Rectal smooth muscle tissue (tissue), 1 donor: ENCODE data around the gene PTPRG.
"Not testable (repeated sequence)": the region's sequence is repeated elsewhere in the genome, so short reads cannot be mapped to it uniquely, and the experiment has no call there.

Experiments used
- H3K27ac ChIP-seq: one replicate; pipeline ENCODE4 v1.7.0; 2013; ENCODE audit warnings: low read depth, low read length, inconsistent platforms
- H3K27me3 ChIP-seq: one replicate; pipeline ENCODE4 v1.7.0; 2013; ENCODE audit warnings: low read length; ENCODE audit not compliant: control insufficient read depth, insufficient read depth
- H3K36me3 ChIP-seq: one replicate; pipeline ENCODE4 v1.7.0; 2013; ENCODE audit warnings: low read length; ENCODE audit not compliant: control insufficient read depth, insufficient read depth
- H3K4me1 ChIP-seq: one replicate; pipeline ENCODE4 v1.7.0; 2013; ENCODE audit warnings: low read length; ENCODE audit not compliant: control insufficient read depth, insufficient read depth
- H3K4me3 ChIP-seq: one replicate; pipeline ENCODE4 v1.7.0; 2013; ENCODE audit warnings: low read length
- H3K9ac ChIP-seq: one replicate; pipeline ENCODE4 v1.7.0; 2013; ENCODE audit warnings: low read length

PTPRG gene

DNA sequence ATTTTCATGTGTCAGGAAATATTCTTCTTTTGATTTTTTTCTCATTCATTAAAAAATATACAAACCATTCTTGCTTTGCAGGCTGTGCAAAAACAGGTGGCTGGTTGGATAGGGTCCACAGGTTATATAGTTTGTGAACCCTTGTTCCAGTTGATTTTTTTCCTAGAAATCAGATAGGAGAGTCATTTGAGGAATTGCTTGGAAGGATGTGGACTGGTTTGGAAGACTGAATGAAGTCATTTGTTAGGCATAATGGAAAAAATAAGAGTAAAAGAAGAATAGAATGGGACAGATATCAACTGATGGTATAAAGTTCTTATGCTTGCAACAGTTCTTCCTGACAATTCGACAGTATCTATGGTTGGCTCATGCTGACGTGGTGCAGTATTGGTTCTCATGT, 189.4 kb downstream of the PTPRG start:
- Histone ChIP-seq H3K4me3 (no peak overlapping the region), H3K27me3 (no peaks in the 10 kb centered on the region), H3K27ac (no peak overlapping the region), H3K9ac (no peak overlapping the region), H3K4me1 (peaks cover 6% of the 10 kb centered on the region), H3K36me3 (no peaks in the 10 kb centered on the region)

DNA sequence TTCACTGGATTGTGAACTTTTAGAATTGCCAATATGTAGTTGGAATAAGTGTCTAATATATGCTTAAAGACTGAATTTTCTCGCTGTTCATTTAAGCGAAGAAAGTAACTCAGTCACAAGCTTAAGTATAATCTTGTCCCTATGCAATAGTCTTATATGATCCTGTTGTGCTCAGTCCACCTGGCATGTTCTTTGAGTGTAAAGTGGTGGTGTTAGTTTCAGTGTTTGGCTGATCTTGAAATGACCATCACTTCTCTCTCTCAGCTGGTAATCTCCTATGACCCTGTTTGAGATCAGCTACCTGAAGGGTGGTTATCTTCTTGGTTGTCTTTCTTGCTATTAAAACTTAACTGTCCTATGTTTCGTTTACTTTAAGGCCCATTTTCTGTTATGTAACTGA, 197.5 kb downstream of the PTPRG start:
- H3K27ac ChIP-seq, result no peak overlapping the region
- H3K36me3 ChIP-seq, result no peaks in the 10 kb centered on the region
- no peak overlapping the region for H3K4me3 ChIP-seq
- no peaks in the 10 kb centered on the region for H3K27me3 ChIP-seq
- H3K9ac ChIP-seq, result no peak overlapping the region
- no peaks in the 10 kb centered on the region for H3K4me1 ChIP-seq

DNA sequence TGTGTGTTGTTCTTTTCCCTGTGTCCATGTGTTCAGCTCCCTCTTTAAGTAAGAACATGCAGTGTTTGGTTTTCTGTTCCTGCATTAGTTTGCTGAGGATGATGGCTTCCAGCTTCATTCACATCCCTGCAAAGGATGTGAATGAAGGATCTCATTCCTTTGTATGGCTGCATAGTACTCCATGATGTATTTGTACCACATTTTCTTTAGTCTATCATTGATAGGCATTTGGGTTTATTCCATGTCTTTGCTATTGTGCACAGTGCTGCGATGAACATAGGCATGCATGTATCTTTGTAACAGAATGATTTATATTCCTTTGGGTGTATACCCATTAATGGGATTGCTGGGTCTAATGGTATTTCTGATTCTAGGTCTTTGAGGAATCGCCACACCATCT, 199.4 kb downstream of the PTPRG start:
- not testable (repeated sequence) for H3K27ac ChIP-seq, H3K9ac ChIP-seq, H3K36me3 ChIP-seq, H3K27me3 ChIP-seq, H3K4me1 ChIP-seq, H3K4me3 ChIP-seq

DNA sequence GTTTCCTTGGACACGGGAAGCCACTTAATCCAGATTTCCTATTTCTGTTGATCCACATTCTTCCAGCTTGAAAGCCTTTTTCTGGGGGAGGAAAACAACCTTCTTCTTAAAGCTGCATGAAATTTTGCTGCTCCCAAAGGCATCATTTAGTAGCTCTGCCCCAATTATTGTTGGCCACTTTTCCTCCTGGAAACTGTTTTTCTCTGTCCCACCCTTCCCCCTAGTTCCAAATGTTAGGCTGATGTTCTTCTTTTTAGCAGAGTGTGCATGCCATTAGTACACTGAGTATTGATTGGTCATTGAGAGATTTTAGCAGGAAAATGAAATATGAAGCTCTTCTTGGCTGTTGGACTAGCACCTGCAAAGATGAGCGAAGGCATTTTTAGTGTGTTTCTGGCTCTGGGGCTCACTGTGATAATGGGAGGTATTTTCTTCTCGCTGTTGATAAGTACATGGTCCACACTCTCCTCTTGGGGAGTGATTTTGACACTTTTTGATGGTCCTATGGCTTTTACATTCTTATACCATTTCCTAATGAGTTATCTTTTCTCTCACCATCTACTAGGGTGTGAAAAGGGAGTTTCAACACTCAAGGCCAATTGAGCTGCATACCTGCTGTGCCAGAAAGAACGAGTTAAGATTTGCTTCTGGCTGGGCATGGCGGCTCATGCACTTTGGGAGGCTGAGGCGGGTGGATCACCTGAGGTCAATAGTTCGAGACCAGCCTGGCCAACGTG, 200.5 kb downstream of the PTPRG start:
- Histone ChIP-seq H3K4me3 (no peak overlapping the region), H3K27me3 (no peaks in the 10 kb centered on the region), H3K36me3 (no peaks in the 10 kb centered on the region), H3K4me1 (no peaks in the 10 kb centered on the region), H3K9ac (no peak overlapping the region), H3K27ac (no peak overlapping the region)

DNA sequence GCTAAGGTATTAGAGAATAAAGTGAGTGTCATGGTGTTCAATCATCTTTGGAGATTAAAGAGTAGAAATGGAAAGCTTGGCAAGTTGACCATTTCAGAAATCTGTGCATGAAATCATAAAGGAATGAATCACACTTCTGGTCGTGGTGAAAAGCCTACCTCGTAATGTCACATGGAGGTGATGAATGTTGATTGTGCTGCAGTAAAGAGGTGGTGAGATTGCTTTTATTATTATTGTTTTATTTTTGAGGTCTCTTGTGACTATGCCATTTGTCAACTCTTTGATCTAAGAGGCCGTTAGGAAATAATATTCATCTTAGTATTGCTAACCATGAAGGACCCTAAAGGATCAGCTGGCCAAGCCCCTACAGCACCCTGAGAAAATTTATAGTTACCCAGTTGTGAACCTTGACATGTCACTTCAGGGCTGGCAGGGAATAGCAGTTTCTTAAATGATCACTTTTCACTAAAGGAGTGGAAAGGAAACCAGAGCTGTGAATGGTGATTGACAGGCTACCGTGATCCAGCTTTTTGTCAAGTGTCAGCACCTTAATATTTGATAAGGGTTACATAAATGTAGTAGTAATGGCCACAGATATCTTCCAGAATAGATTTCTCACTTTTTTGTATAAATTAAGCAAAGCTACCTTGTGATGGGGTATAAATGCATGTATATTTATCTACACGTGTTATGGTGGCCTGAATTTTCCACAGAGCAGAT, 203.9 kb downstream of the PTPRG start:
- H3K27ac ChIP-seq, result no peak overlapping the region
- no peaks in the 10 kb centered on the region for H3K4me1 ChIP-seq

DNA sequence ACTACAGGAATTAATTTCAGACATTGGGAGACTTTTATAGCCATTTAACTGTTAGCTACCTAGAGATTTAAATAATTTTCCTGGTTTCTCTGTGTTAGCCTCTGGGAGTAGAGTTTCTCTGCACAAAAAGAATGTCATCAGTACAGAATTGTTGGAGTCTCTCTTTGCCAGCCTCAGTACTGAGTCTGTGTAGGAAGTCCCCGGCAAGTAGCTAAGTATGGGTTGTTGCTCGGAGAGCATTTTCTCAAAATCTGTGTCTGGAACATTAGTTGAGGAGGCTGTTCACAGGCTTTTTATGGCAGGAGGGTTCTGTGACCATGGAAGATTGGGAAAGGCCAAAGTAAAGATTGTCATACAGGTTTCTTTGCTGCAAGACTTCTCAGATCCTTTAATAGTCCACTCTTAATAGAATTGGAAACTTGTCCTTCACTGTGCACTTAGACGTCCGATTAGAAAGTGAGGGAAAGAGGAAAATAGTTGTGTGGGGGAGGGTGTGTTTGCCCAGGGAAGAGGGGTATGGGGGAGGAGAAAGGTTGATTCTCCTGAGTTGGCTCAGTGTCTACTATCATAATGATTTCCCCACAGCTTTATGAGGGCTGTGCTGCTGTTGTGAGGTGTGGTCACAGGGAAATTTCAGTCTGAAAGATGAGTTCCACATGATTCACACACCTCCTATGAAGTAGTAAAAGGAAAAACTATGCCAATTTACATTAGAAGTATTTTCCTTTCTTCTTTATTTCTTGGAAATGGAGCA, 207.1 kb downstream of the PTPRG start:
- H3K27ac ChIP-seq, result no peak overlapping the region
- H3K9ac ChIP-seq, result no peak overlapping the region
- no peaks in the 10 kb centered on the region for H3K36me3 ChIP-seq
- H3K4me1 ChIP-seq, result no peaks in the 10 kb centered on the region
- no peak overlapping the region for H3K4me3 ChIP-seq
- no peaks in the 10 kb centered on the region for H3K27me3 ChIP-seq

More for the DNA sequence above, 203.9 kb downstream of the PTPRG start:
- no peaks in the 10 kb centered on the region for H3K36me3 ChIP-seq
- H3K4me3 ChIP-seq, result no peak overlapping the region
- no peak overlapping the region for H3K9ac ChIP-seq
- no peaks in the 10 kb centered on the region for H3K27me3 ChIP-seq

DNA sequence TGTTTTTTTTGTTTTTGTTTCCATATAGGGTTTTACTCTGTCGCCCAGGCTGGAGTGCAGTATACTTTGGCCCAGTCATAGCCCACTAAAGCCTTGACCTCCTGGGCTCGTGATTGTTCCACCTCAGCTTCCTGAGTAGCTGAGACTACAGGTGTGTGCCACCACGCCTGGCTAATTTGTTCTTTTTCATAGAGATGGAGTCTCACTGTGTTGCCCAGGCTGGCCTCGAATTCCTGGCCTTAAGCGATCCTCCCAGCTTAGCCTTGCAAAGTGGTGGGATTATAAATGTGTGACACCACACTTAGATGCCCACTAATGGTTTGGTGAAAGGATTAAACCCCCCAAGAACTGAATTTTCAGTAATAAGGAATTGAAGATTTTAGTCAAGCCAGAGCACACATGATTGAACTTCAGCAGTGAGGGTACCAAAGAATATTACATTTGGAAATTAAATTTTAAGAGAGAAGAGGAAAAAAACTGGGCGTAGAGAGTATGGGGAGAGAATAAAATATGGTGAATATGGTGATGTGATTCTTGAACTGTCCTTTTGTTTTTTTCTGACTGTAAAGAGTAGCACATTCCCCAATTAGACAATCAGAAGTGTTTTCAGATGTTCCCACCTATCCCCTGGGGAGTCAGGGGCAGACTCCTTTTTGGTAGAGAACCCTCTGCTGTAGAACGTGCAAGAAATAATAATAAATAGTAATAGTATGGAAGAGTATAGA, 208.1 kb downstream of the PTPRG start:
- Histone ChIP-seq H3K4me1 (no peaks in the 10 kb centered on the region), H3K36me3 (no peaks in the 10 kb centered on the region), H3K27ac (no peak overlapping the region)

DNA sequence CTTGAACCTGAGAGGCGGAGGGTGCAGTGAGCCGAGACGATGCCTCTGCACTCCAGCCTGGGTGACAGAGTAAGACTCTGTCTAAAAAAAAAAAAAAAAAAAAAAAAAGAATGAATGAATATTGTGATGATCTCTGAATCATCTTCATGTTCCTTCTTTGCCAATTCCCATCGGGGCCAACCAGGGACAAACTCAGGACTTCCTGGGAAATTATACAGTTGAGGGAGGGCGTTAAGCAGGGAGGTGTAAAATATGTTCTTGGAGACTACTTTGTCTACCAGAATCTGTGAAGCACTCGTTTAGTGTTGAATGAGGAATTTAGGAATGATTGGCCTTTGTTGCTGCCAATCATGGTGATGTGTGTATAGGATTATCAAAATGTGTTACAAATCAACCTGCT, 210.6 kb downstream of the PTPRG start:
- no peaks in the 10 kb centered on the region for H3K36me3 ChIP-seq
- H3K27me3 ChIP-seq, result no peaks in the 10 kb centered on the region
- no peak overlapping the region for H3K9ac ChIP-seq
- H3K4me1 ChIP-seq, result no peaks in the 10 kb centered on the region
- no peak overlapping the region for H3K4me3 ChIP-seq
- H3K27ac ChIP-seq, result no peak overlapping the region

More for the DNA sequence above, 208.1 kb downstream of the PTPRG start:
- Histone ChIP-seq H3K27me3 (no peaks in the 10 kb centered on the region), H3K4me3 (no peak overlapping the region), H3K9ac (no peak overlapping the region)

DNA sequence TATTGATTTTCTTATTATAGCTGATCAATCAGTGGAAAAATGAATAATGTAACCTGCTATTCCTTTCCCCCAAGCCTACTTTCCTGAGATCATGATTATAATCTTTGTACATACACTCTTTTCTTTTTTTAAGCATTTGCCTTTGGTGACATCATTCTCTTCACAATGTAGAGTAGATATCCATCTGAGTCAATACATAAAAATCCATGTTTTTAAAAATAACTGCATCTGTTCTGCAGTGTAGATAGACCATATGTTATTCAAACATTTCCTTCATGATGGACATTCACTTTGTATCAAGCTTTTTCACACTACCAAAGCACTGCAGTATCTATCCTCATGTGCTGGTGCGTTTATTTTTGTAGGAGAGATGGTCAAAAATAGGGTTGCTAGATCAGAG, 211.1 kb downstream of the PTPRG start:
- no peaks in the 10 kb centered on the region for H3K4me1 ChIP-seq
- no peak overlapping the region for H3K9ac ChIP-seq
- H3K27ac ChIP-seq, result no peak overlapping the region
- H3K27me3 ChIP-seq, result no peaks in the 10 kb centered on the region
- H3K4me3 ChIP-seq, result no peak overlapping the region
- no peaks in the 10 kb centered on the region for H3K36me3 ChIP-seq

DNA sequence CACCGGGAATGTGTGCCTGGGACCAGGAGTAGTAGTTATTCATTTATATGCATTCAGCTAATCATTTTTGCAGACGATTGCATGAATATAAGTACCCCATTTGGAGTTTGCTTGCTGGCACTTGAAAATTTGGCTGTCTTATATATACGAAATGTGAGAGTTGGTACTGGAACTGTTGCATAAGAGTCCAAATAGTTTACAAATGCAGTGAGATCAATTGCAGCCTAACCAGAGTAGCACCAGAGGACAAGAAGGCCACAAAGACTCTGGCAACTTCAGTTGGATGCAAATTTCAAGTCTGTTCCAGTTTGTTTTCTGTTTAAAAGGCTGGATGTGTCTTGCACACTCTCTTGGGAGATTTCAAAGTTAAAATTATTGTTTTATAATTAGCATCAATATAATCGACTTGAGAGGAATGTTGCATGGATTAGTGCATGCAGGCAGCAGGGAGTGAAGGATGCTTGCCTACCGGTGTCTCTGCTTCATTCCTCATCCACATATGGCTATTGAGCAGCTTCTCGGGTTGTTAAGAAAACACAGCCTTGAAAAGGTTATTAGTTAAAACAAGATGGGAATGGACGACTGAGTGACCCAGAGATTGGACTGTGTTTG, 213.0 kb downstream of the PTPRG start:
- H3K36me3 ChIP-seq, result no peaks in the 10 kb centered on the region
- H3K4me3 ChIP-seq, result no peak overlapping the region
- H3K4me1 ChIP-seq, result no peaks in the 10 kb centered on the region
- no peaks in the 10 kb centered on the region for H3K27me3 ChIP-seq
- H3K9ac ChIP-seq, result no peak overlapping the region
- H3K27ac ChIP-seq, result no peak overlapping the region

DNA sequence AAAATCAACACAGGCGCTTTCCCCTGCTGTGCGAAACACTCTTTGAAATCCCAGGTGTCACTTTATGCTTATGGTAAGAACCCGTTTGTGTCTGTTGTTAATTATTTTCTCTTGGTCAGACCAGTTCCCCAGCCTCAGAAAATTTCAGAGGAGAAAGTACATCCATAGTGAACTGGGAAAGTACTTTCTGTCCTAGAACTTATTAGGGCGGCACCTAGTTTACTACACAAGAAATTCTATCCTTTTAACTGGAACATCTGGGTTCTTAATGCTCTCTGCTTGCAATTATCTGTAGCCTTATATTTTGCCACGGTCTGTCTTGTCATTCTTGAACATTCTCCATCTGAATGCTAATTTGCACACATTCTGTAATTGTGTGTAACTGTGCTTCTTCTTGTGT, 215.0 kb downstream of the PTPRG start:
- Histone ChIP-seq H3K36me3 (no peaks in the 10 kb centered on the region), H3K4me1 (no peaks in the 10 kb centered on the region), H3K9ac (no peak overlapping the region), H3K4me3 (no peak overlapping the region), H3K27me3 (no peaks in the 10 kb centered on the region), H3K27ac (no peak overlapping the region)

DNA sequence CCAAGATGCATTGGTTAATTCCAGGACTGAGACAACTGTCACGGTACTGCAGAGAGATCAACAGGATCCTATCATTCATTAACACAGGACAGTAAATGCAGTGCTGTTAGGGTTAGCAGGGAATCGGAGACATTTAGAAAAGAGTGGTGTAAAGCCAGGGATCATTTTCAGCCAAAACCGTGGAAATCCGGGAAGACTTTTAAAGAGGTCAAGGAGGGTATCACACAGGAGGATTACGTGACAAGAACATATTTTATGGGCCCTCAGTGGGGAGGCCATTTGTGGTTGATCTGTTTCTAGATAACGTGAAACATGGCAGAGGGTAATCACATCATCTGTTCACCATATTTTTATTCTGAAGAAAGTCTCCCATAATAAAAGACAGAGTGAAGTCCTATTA, 216.1 kb downstream of the PTPRG start:
- Histone ChIP-seq H3K36me3 (no peaks in the 10 kb centered on the region), H3K4me1 (no peaks in the 10 kb centered on the region), H3K27me3 (no peaks in the 10 kb centered on the region), H3K9ac (no peak overlapping the region), H3K4me3 (no peak overlapping the region), H3K27ac (no peak overlapping the region)
